ENCODE data around the gene KIF26A.
A peak's percentile ranks its signal among the peaks of the same experiment; 100 is the strongest.

Gene KIF26A

GRCh38 chr14:104133496-104133895 is 4.9 kb upstream of the KIF26A start:
- DNase-seq, result no peak

- no peak for DNase-seq
Measured at GRCh38 chr14:104134061-104134965, 4.1 kb upstream of the KIF26A start.

- peak; percentile 83 for DNase-seq
Measured at GRCh38 chr14:104135121-104135903, 3.1 kb upstream of the KIF26A start.

- DNase-seq, result peak; percentile 54
Measured at GRCh38 chr14:104135904-104136471, 2.4 kb upstream of the KIF26A start.

- peak; percentile 54 for DNase-seq
Measured at GRCh38 chr14:104136472-104137296, 1.7 kb upstream of the KIF26A start.

GRCh38 chr14:104137297-104138097 is 890 bp upstream of the KIF26A start:
- peak; percentile 92 for DNase-seq

GRCh38 chr14:104138718-104139459 is 502 bp downstream of the KIF26A start:
- peak; percentile 60 for DNase-seq

GRCh38 chr14:104139460-104140212 is 1.2 kb downstream of the KIF26A start:
- no peak for DNase-seq

GRCh38 chr14:104140213-104140462 is 1.8 kb downstream of the KIF26A start:
- DNase-seq, result peak; percentile 53

- DNase-seq, result no peak
Measured at GRCh38 chr14:104140463-104141331, 2.3 kb downstream of the KIF26A start.

- peak; percentile 49 for DNase-seq
Measured at GRCh38 chr14:104141621-104142091, 3.3 kb downstream of the KIF26A start.

- DNase-seq, result no peak
Measured at GRCh38 chr14:104142136-104142945, 4.0 kb downstream of the KIF26A start.

GRCh38 chr14:104142946-104143470 is 4.6 kb downstream of the KIF26A start:
- no peak for DNase-seq

GRCh38 chr14:104143521-104144452 is 5.4 kb downstream of the KIF26A start:
- peak; percentile 48 for DNase-seq

- no peak for DNase-seq
Measured at GRCh38 chr14:104144453-104144790, 6.0 kb downstream of the KIF26A start.

GRCh38 chr14:104144911-104145825 is 6.8 kb downstream of the KIF26A start:
- peak; percentile 50 for DNase-seq

Data from islet precursor cell (in vitro differentiated cells).